Heart left ventricle (tissue), 16 donors: ENCODE results near the gene RTEL1. TPM values are rescaled to one million over a fixed set of nuclear protein-coding genes. Genes with fewer than 3 reads are reported as not detected.
A peak's percentile ranks its signal among the peaks of the same experiment; 100 is the strongest.

Experiments
- ATAC-seq, 4 donors: fragments of 200-7000 bp; cut with Tn5 transposase; one replicate each; pipeline ENCODE4 v1.9.1; 2020 to 2022; ENCODE audit warnings: moderate library complexity in 4 of 4, mild to moderate bottlenecking in 3 of 4, moderate number of reproducible peaks in 1 of 4
- DNase-seq, 5 donors: peaks; one replicate each; pipeline ENCODE4 v3.0.0-alpha.2; 2020
- H3K27ac ChIP-seq, 12 donors: fragments of 200-600 bp; sonication (generic) in 4 of 12; one replicate each; pipeline versions ENCODE4 v1.5.0 to v1.8.0; 2016 to 2022; ENCODE audit warnings: mild to moderate bottlenecking in 2 of 12
- H3K27me3 ChIP-seq, 9 donors: fragments of 200-600 bp; sonication (generic) in 2 of 9; one replicate each; pipeline versions ENCODE4 v1.5.1 to v1.8.0; 2016 to 2022; ENCODE audit warnings: mild to moderate bottlenecking in 3 of 9
- H3K36me3 ChIP-seq, 9 donors: fragments of 200-600 bp; sonication (generic) in 2 of 9; one replicate each; pipeline versions ENCODE4 v1.5.0 to v1.8.0; 2018 to 2022; ENCODE audit warnings: mild to moderate bottlenecking in 2 of 9
- H3K4me1 ChIP-seq, 12 donors: fragments of 200-600 bp; sonication (generic) in 4 of 12; one replicate each; pipeline versions ENCODE4 v1.5.0 to v1.8.0; 2016 to 2022; ENCODE audit warnings: mild to moderate bottlenecking in 3 of 12
- H3K4me3 ChIP-seq, 12 donors: fragments of 200-600 bp; sonication (generic) in 4 of 12; one replicate each; pipeline versions ENCODE4 v1.5.0 to v1.8.0; 2017 to 2022; ENCODE audit warnings: mild to moderate bottlenecking in 9 of 12, moderate library complexity in 4 of 12
- H3K9me3 ChIP-seq, 12 donors: fragments of 200-600 bp; sonication (generic) in 4 of 12; one replicate each; pipeline versions ENCODE4 v1.5.0 to v1.8.0; 2016 to 2022; ENCODE audit warnings: mild to moderate bottlenecking in 1 of 12
- CTCF ChIP-seq, 12 donors: fragments of 200-600 bp; sonication (generic) in 4 of 12; IDR thresholded peaks; one replicate each; pipeline versions ENCODE4 v1.5.0 to v1.8.0; 2018 to 2022; ENCODE audit warnings: antibody characterized with exemption in 12 of 12, mild to moderate bottlenecking in 5 of 12
- POLR2A ChIP-seq, 2 donors: fragments of 450-650 bp; IDR thresholded peaks; one replicate each; pipeline ENCODE4 v1.6.1; 2017; ENCODE audit warnings: antibody characterized with exemption in 2 of 2, mild to moderate bottlenecking in 2 of 2, moderate library complexity in 2 of 2
- WGBS, 4 donors: extraction: QIAGEN DNeasy Blood & Tissue Kit in 2 of 4; methylation state at CpG; one replicate each; pipeline versions ENCODE4 v1.1.5 to v1.1.7; 2013 to 2018; 5-methylcytosine and 5-hydroxymethylcytosine counted together
- intact Hi-C, 10 donors: fragments of 100-400 bp; cut with DNase I; formaldehyde crosslinking; loops; one replicate each; pipeline versions ENCODE4 v1.11.1 to v1.14.2; 2022
- polyA plus RNA-seq, 2 donors: library from polyadenylated mRNA; stranded (reverse); fragments of 200-250 nt; gene quantifications; one replicate each; pipeline ENCODE4 v1.2.3, GENCODE V29; 2013
- total RNA-seq, 9 donors: library from RNA; depleted of rRNA in 2 of 9; stranded (reverse); fragments of >200 nt in 2 of 9; fragmentation: NEBNext Ultra II Directional in 3 of 9; extraction: Animal tissue kit (Norgen Biotek cat#: 25700) in 3 of 9; gene quantifications; one replicate each; pipeline versions ENCODE4 v1.1.0 to v1.2.4, GENCODE V29; 2016 to 2023
- donor health status: ischemic (EF 13 %, LVEDD 7.1; RV severe dilation, severe dysfunction).
- donor health status: healthy with polysubstance abuse.
- donor health status: DM: no; HTN: yes; CAD: no.
- donor health status: DM: no; HTN: no; CAD: no.
- donor health status: ischemic (EF 25% LVEDD 6.9; RV normal size, moderate dysfunction).
- donor health status: ischemic (EF 25% LVEDD 5.7; RV mildly dilated, moderate dysfunction).
- donor health status: healthy.
- donor health status: DM: yes; HTN: yes; CAD: no.
- donor health status: ischemic (EF 35%, LVEDD 5.7; RV mildly dilated, moderate dysfunction).
- donor health status: nonischemic (EF 11% LVEDD 7.7; RV severe dilation, severe dysfunction).
- donor health status: DM: yes; HTN: yes; CAD: no.
- donor health status: PGD.
- donor health status: ischemic (EF 29% LVEDD 5.4; RV normal size, mild dysfunction).
- donor health status: nonischemic (EF 23%, LVEDD 6.1; RV moderate dilation, normal function).

Gene RTEL1
- total and polyA plus RNA-seq, 11 donors: 3.0 to 17.8 (median 9.6) TPM

GRCh38 chr20:63693733-63694583 is 35.8 kb downstream of the RTEL1 start:
- H3K27ac ChIP-seq: peak overlapping the region in 1 of 12 donors; percentile 17
- H3K9me3 ChIP-seq: no peaks in the 10 kb centered on the region
- intact Hi-C loops: loop anchor here in 1 of 10 donors (10.0 kb wide), 1 partner anchor 281 kb away; the partner anchor contains the start of gene SAMD10
- TF ChIP-seq CTCF (IDR thresholded peaks at IDR 0.05) (no peak), POLR2A (IDR thresholded peaks at IDR 0.05) (no peak)
- ATAC-seq (no peak), DNase-seq (no peak)
- WGBS, 4 donors: 92 to 97% (median 94%) methylated on average over 18 to 21 of the region's 21 CpGs
- no peaks in the 10 kb centered on the region for H3K27me3 ChIP-seq
- peaks cover 11 to 57% (median 30%) of the 10 kb centered on the region in 12 donors for H3K4me1 ChIP-seq
- no peak overlapping the region for H3K4me3 ChIP-seq
- H3K36me3 ChIP-seq: peaks cover 0 to 39% (median 13%) of the 10 kb centered on the region in 9 donors

- no peak for TF ChIP-seq CTCF (IDR thresholded peaks at IDR 0.05)
- no peak for TF ChIP-seq POLR2A (IDR thresholded peaks at IDR 0.05)
Measured at GRCh38 chr20:63694584-63695423, 36.7 kb downstream of the RTEL1 start.

GRCh38 chr20:63695424-63696305 is 37.6 kb downstream of the RTEL1 start:
- H3K4me1 ChIP-seq: peaks cover 11 to 71% (median 38%) of the 10 kb centered on the region in 12 donors
- no peaks in the 10 kb centered on the region for H3K27me3 ChIP-seq
- peak overlapping the region in 11 of 12 donors; percentile 11 to 89 (median 73) for H3K27ac ChIP-seq
- intact Hi-C loops: loop anchor here in 1 of 10 donors (10.0 kb wide), 1 partner anchor 279 kb away; the partner anchor contains the start of gene SAMD10
- ATAC-seq (peak; percentile 61 to 82 (median 70)), DNase-seq (peak; percentile 71 to 90 (median 82))
- WGBS, 4 donors: 64 to 77% (median 73%) methylated on average over 15 to 25 of the region's 25 CpGs
- no peak overlapping the region for H3K4me3 ChIP-seq
- TF ChIP-seq CTCF (IDR thresholded peaks at IDR 0.05) (no peak), POLR2A (IDR thresholded peaks at IDR 0.05) (no peak)
- H3K9me3 ChIP-seq: no peaks in the 10 kb centered on the region
- peaks cover 0 to 45% (median 20%) of the 10 kb centered on the region in 9 donors for H3K36me3 ChIP-seq

More at GRCh38 chr20:63694584-63695423, 36.7 kb downstream of the RTEL1 start:
- ATAC-seq (no peak), DNase-seq (no peak)
- Histone ChIP-seq H3K36me3 (peaks cover 0 to 41% (median 15%) of the 10 kb centered on the region in 9 donors), H3K27ac (peak overlapping the region in 7 of 12 donors; percentile 17 to 89 (median 78)), H3K4me3 (no peak overlapping the region), H3K27me3 (no peaks in the 10 kb centered on the region), H3K9me3 (no peaks in the 10 kb centered on the region), H3K4me1 (peaks cover 11 to 64% (median 37%) of the 10 kb centered on the region in 12 donors)
- 83 to 92% (median 88%) methylated on average over 17 to 37 of the region's 37 CpGs for WGBS, 4 donors
- intact Hi-C loops: loop anchor here in 1 of 10 donors (10.0 kb wide), 1 partner anchor 280 kb away; the partner anchor contains the start of gene SAMD10
